Coronary artery (tissue), 2 donors: ENCODE results near the gene RUNX3.
A peak's percentile ranks its signal among the peaks of the same experiment; 100 is the strongest.
"Not testable (repeated sequence)": the region's sequence is repeated elsewhere in the genome, so short reads cannot be mapped to it uniquely, and the experiment has no call there.

Source experiments
- DNase-seq: peaks from one replicate; pipeline ENCODE4 v3.0.0-alpha.2; 2017; ENCODE audit warnings: low spot score
- H3K27ac ChIP-seq, 2 donors: fragments of 200-600 bp; sonication (generic); one replicate each; pipeline ENCODE4 v1.5.1; 2016 to 2019
- H3K4me3 ChIP-seq: fragments of 200-600 bp; sonication (generic); 2 replicates; pipeline ENCODE4 v1.5.1; 2016; ENCODE audit warnings: mild to moderate bottlenecking, moderate library complexity
- TF ChIP-seq, protein P1 (sequence below): fragments of 200-600 bp; sonication (generic); IDR thresholded peaks from one replicate; pipeline ENCODE4 v1.5.1; 2019; ENCODE audit warnings: antibody characterized with exemption

The RUNX3 gene

DNA sequence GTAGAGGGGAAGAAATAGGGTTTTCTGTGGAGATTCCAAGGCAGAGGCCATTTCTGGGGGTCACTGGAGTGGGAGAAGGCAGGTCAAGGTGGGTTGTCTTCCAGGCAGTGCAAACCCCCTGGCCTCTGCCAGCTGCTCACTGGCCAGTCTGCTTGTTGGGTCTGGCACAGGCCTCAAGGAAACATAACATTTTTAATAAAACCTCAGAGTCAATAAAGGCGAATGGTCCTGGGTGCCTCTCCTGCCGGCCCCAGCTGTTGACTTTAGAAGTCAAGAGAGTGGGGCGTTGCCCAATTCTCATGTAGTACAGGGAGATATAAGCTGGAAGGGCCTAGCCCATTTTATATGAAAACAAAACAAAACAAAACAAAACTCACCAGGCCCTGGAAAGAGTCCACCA is 36.6 kb downstream of the RUNX3 start:
- no peak overlapping the region for H3K4me3 ChIP-seq
- H3K27ac ChIP-seq: no peak overlapping the region
- TF ChIP-seq, protein P1, sequence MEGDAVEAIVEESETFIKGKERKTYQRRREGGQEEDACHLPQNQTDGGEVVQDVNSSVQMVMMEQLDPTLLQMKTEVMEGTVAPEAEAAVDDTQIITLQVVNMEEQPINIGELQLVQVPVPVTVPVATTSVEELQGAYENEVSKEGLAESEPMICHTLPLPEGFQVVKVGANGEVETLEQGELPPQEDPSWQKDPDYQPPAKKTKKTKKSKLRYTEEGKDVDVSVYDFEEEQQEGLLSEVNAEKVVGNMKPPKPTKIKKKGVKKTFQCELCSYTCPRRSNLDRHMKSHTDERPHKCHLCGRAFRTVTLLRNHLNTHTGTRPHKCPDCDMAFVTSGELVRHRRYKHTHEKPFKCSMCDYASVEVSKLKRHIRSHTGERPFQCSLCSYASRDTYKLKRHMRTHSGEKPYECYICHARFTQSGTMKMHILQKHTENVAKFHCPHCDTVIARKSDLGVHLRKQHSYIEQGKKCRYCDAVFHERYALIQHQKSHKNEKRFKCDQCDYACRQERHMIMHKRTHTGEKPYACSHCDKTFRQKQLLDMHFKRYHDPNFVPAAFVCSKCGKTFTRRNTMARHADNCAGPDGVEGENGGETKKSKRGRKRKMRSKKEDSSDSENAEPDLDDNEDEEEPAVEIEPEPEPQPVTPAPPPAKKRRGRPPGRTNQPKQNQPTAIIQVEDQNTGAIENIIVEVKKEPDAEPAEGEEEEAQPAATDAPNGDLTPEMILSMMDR: no peak
- DNase-seq: peak; percentile 50

DNA sequence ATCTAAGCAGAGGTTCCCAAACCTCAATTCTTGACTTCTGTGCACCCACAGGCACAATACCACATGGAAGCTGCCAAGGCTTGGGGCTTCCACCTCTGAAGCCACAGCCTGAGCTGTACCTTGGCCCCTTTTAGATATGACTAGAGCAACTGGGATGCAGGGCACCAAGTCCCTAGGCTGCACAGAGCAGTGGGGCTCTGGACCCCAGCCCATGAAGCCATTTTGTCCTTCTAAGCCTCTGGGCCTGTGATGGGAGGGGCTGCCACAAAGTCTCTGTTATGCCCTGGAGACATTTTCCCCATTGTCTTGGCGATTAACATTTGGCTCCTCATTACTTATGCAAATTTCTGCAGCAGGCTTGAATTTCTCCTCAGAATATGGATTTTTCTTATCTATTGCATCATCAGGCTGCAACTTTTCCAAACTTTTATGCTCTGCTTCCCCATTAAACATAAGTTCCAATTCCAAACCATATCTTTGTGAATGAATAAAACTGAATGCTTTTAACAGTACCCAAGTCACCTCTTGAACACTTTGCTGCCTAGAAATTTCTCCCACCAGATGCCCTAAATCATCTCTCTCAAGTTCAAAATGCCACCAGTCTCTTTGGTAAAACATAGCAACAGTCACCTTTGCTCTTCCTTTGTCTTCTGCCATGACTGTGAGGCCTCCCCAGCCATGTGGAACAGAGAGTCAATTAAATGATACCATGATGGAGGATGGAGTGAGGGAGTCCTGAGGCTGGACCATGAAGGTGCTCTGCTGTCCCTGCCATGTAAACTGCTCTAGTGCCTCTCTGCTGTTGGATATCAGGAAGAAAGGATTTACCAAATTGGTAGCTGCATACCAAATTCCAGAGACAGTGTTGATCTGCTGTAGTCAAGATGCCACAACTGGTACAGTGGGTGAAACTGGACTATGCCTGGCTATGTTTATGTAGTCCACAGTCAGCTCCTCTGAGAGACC is 37.6 kb downstream of the RUNX3 start:
- TF ChIP-seq, protein P1: no peak
- no peak overlapping the region for H3K27ac ChIP-seq
- no peak overlapping the region for H3K4me3 ChIP-seq
- peak; percentile 7 for DNase-seq

DNA sequence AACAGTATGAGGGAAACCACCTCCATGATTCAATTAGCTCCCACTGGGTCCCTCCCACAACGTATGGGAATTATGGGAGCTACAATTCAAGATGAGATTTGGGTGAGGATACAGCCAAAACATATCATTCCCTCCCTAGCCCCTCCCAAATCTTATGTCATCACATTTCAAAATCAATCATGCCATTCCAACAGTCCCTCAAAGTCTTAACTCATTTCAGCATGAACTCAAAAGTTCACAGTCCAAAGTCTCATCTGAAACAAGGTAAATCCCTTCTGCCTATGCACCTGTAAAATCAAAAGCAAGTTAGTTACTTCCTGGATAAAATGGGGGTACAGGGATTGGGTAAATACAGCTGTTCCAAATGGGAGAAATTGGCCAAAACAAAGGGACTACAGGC is 38.7 kb downstream of the RUNX3 start:
- DNase-seq, H3K4me3 ChIP-seq, H3K27ac ChIP-seq: not testable (repeated sequence)

DNA sequence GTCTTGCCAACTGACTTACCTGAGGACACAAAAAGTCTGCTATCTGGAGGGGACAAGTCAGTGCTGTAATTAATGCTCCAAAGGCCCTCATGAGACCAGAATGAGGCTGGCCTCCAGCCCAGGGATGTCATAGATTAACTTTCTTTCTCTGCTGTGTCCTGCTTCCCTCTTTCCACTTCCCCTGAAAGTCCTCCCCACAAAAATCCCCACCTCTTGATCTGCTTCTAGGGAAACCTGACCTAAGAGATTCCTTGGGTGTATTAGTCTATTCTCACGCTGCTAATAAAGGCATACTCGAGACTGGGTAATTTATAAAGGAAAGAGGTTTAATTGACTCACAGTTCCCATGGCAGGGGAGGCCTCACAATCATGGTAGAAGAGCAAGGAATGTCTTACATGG is 39.2 kb downstream of the RUNX3 start:
- TF ChIP-seq, protein P1: no peak
- DNase-seq: peak; percentile 54
- H3K27ac ChIP-seq: no peak overlapping the region
- no peak overlapping the region for H3K4me3 ChIP-seq

DNA sequence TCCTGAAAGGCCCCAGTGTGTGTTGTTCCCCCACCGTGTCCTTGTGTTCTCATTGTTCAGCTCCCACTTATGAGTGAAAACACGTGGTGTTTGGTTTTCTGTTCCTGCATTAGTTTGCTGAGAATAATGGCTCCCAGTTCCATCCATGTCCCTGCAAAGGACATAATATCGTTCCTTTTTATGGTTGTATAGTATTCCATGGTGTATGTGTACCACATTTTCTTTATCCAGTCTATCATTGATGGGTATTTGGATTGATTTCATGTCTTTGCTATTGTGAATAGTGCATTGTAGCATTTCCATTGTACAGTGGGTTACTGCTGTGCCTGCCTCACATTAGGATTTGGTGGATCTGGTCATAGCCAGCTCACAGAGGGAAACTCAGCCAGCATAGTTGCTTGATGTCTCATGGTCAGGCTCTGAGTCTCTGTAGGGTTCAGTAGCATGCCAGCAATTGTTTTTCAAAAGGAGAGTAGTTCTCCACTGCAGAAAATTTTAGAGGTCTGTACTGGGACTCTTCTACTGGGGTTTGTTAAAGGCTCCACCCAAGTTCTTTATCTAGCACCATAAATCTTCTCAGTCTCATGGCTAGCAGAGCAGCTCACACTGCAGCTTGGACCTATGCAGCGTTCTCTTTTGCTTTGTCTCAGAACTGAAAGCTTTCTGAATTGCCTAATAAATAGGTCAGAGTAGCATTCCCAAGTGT is 41.0 kb downstream of the RUNX3 start:
- no peak overlapping the region for H3K4me3 ChIP-seq
- H3K27ac ChIP-seq: no peak overlapping the region
- DNase-seq: peak; percentile 5
- TF ChIP-seq, protein P1: no peak

DNA sequence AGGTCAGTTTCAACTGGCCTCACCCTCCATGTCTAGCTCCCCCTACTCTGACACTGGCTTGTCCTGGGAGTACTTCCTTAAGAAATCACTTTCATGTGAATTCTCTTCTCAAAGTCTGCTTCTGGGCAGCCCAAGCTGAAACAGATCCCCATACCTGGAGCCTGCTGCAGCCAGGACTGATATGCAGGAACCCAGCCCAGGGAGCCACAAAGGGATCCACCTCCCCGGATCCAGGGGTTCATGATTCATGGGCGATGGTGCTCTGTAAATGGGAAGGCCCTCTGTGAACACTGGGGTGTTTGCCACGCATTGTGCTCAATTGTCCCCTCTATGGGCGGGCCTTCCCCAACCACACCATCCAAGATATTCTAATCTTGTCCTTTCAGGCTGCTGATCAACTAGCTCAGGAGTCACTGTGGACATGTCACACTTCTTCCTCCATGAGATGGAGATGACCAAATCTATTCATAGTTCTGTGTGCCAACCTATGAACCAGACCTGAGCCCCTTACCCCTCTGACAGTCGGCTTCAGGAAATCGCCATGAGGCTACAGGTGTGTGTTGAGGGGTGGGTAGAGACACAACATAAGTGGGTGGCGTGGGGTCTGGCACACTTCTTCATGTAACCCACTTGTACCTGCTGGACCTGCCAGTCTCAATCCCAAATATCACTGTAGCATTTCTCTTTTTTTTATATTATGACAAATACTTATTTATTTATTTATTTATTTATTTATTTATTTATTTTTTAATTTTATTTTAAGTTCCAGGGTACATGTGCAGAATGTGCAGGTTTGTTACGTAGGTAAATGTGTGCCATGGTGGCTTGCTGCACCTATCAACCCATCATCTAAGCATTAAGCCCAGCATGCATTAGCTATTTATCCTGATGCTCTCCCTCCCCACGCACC is 41.8 kb downstream of the RUNX3 start:
- peak; percentile 40 for DNase-seq
- TF ChIP-seq, protein P1: no peak
- Histone ChIP-seq H3K27ac (no peak overlapping the region), H3K4me3 (no peak overlapping the region)

DNA sequence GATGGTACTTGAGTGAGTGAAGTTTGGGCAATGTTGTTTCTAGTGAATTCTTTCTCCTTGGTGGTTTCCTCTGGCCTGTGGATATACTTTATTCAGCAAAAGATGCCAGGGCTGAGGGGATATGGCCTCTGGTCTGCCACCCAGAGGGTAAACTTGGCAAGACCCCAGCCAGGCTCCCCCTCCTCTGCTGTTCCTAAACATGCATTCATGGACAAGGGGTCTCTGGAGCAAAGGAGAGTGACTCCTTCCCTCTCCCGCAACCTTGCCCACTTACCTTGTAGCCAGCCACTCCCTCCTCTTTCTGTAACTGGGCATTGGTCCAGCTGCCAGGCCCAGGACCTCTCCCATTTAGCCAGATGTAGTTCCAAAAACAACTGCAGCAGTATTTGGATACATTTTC is 43.8 kb downstream of the RUNX3 start:
- peak; percentile 41 for DNase-seq
- TF ChIP-seq, protein P1: no peak
- no peak overlapping the region for H3K27ac ChIP-seq
- H3K4me3 ChIP-seq: no peak overlapping the region
